Coronary artery (tissue), 2 donors: ENCODE data around the gene WHRN.

Experiments
- DNase-seq: peaks from one replicate; pipeline ENCODE4 v3.0.0-alpha.2; 2017; ENCODE audit warnings: low spot score
- H3K27ac ChIP-seq, 2 donors: fragments of 200-600 bp; sonication (generic); one replicate each; pipeline ENCODE4 v1.5.1; 2016 to 2019
- H3K4me3 ChIP-seq: fragments of 200-600 bp; sonication (generic); 2 replicates; pipeline ENCODE4 v1.5.1; 2016; ENCODE audit warnings: mild to moderate bottlenecking, moderate library complexity
- CTCF ChIP-seq: fragments of 200-600 bp; sonication (generic); IDR thresholded peaks from one replicate; pipeline ENCODE4 v1.5.1; 2019; ENCODE audit warnings: antibody characterized with exemption

WHRN gene

GRCh38 chr9:114376586-114377445, 128.5 kb downstream of the WHRN start:
- Histone ChIP-seq H3K4me3 (no peak overlapping the region), H3K27ac (no peak overlapping the region)
- no peak for DNase-seq
- no peak for TF ChIP-seq CTCF

GRCh38 chr9:114375386-114376175, 129.7 kb downstream of the WHRN start:
- Histone ChIP-seq H3K27ac (no peak overlapping the region), H3K4me3 (no peak overlapping the region)
- no peak for TF ChIP-seq CTCF
- DNase-seq: no peak

- no peak for DNase-seq
- no peak for TF ChIP-seq CTCF
- H3K4me3 ChIP-seq: no peak overlapping the region
- no peak overlapping the region for H3K27ac ChIP-seq
Measured at GRCh38 chr9:114374936-114375335, 130.3 kb downstream of the WHRN start.

GRCh38 chr9:114373960-114374730, 131.1 kb downstream of the WHRN start:
- Histone ChIP-seq H3K27ac (no peak overlapping the region), H3K4me3 (no peak overlapping the region)
- DNase-seq: no peak
- TF ChIP-seq CTCF: no peak

- Histone ChIP-seq H3K27ac (peak overlapping the region; percentile 32 to 73), H3K4me3 (no peak overlapping the region)
- no peak for TF ChIP-seq CTCF
- DNase-seq: no peak
Measured at GRCh38 chr9:114372921-114373448, 132.3 kb downstream of the WHRN start.

- TF ChIP-seq CTCF: no peak
Measured at GRCh38 chr9:114371973-114372917, 133.0 kb downstream of the WHRN start.

More at GRCh38 chr9:114371973-114372917, 133.0 kb downstream of the WHRN start:
- DNase-seq: no peak
- Histone ChIP-seq H3K27ac (peak overlapping the region; percentile 32 to 73), H3K4me3 (no peak overlapping the region)
